ENCODE results near the gene ZDHHC14.
A peak's percentile ranks its signal among the peaks of the same experiment; 100 is the strongest.
"Not testable (repeated sequence)": the region's sequence is repeated elsewhere in the genome, so short reads cannot be mapped to it uniquely, and the experiment has no call there.

Gene ZDHHC14

GRCh38 chr6:157457787-157458186 is 76.8 kb downstream of the ZDHHC14 start:
- H3K4me1 Mint-ChIP-seq, result peaks cover 28% of the 10 kb centered on the region
- no peaks in the 10 kb centered on the region for H3K9me3 Mint-ChIP-seq
- no peak overlapping the region for H3K27ac Mint-ChIP-seq
- no peaks in the 10 kb centered on the region for H3K36me3 Mint-ChIP-seq
- ATAC-seq (no peak), DNase-seq (ENCODE audit: low spot score in 2 of 2) (no peak)
- no peak overlapping the region for H3K4me3 Mint-ChIP-seq

- Mint-ChIP-seq H3K27ac (peak overlapping the region; percentile 90), H3K36me3 (no peaks in the 10 kb centered on the region), H3K4me1 (peaks cover 29% of the 10 kb centered on the region), H3K9me3 (no peaks in the 10 kb centered on the region), H3K4me3 (peak overlapping the region; percentile 50)
- DNase-seq (ENCODE audit: low spot score in 2 of 2), result peak in 1 of 2 donors; percentile 49
- peak; percentile 16 for ATAC-seq
Measured at GRCh38 chr6:157459327-157459726, 78.3 kb downstream of the ZDHHC14 start.

- Mint-ChIP-seq H3K36me3 (no peaks in the 10 kb centered on the region), H3K27ac (peak overlapping the region; percentile 81), H3K4me1 (peaks cover 40% of the 10 kb centered on the region), H3K9me3 (no peaks in the 10 kb centered on the region), H3K4me3 (peak overlapping the region; percentile 39)
- ATAC-seq, result peak; percentile 51
- peak in 1 of 2 donors; percentile 37 for DNase-seq (ENCODE audit: low spot score in 2 of 2)
Measured at GRCh38 chr6:157460182-157460999, 79.4 kb downstream of the ZDHHC14 start.

- H3K4me3 Mint-ChIP-seq, result peak overlapping the region; percentile 39
- DNase-seq (ENCODE audit: low spot score in 2 of 2) (peak; percentile 41 to 80), ATAC-seq (peak; percentile 93)
- H3K9me3 Mint-ChIP-seq, result no peaks in the 10 kb centered on the region
- H3K4me1 Mint-ChIP-seq, result peaks cover 39% of the 10 kb centered on the region
- peak overlapping the region; percentile 81 for H3K27ac Mint-ChIP-seq
- H3K36me3 Mint-ChIP-seq, result no peaks in the 10 kb centered on the region
Measured at GRCh38 chr6:157461000-157461915, 80.3 kb downstream of the ZDHHC14 start.

- no peaks in the 10 kb centered on the region for H3K9me3 Mint-ChIP-seq
- ATAC-seq (no peak), DNase-seq (ENCODE audit: low spot score in 2 of 2) (peak in 1 of 2 donors; percentile 41)
- no peak overlapping the region for H3K4me3 Mint-ChIP-seq
- no peaks in the 10 kb centered on the region for H3K36me3 Mint-ChIP-seq
- peaks cover 34% of the 10 kb centered on the region for H3K4me1 Mint-ChIP-seq
- H3K27ac Mint-ChIP-seq, result no peak overlapping the region
Measured at GRCh38 chr6:157462956-157463742, 82.2 kb downstream of the ZDHHC14 start.

- H3K27ac Mint-ChIP-seq; H3K36me3 Mint-ChIP-seq; DNase-seq (ENCODE audit: low spot score in 2 of 2); ATAC-seq; H3K9me3 Mint-ChIP-seq; H3K4me3 Mint-ChIP-seq: not testable (repeated sequence)
- H3K4me1 Mint-ChIP-seq, result peaks cover 34% of the 10 kb centered on the region
Measured at GRCh38 chr6:157463743-157464135, 82.7 kb downstream of the ZDHHC14 start.

- H3K9me3 Mint-ChIP-seq, result no peaks in the 10 kb centered on the region
- no peaks in the 10 kb centered on the region for H3K36me3 Mint-ChIP-seq
- peaks cover 36% of the 10 kb centered on the region for H3K4me1 Mint-ChIP-seq
- H3K27ac Mint-ChIP-seq, result peak overlapping the region; percentile 89
- peak in 1 of 2 donors; percentile 58 for DNase-seq (ENCODE audit: low spot score in 2 of 2)
- peak; percentile 82 for ATAC-seq
- H3K4me3 Mint-ChIP-seq, result peak overlapping the region; percentile 36
Measured at GRCh38 chr6:157464653-157465535, 83.9 kb downstream of the ZDHHC14 start.

GRCh38 chr6:157466342-157466648 is 85.3 kb downstream of the ZDHHC14 start:
- Mint-ChIP-seq H3K4me3 (no peak overlapping the region), H3K36me3 (no peaks in the 10 kb centered on the region), H3K4me1 (peaks cover 27% of the 10 kb centered on the region), H3K9me3 (no peaks in the 10 kb centered on the region), H3K27ac (no peak overlapping the region)
- DNase-seq (ENCODE audit: low spot score in 2 of 2), result no peak
- no peak for ATAC-seq

GRCh38 chr6:157467339-157467738 is 86.3 kb downstream of the ZDHHC14 start:
- DNase-seq (ENCODE audit: low spot score in 2 of 2); H3K9me3 Mint-ChIP-seq; H3K4me3 Mint-ChIP-seq; ATAC-seq; H3K36me3 Mint-ChIP-seq; H3K27ac Mint-ChIP-seq: not testable (repeated sequence)
- peaks cover 27% of the 10 kb centered on the region for H3K4me1 Mint-ChIP-seq

- no peak overlapping the region for H3K4me3 Mint-ChIP-seq
- ATAC-seq (no peak), DNase-seq (ENCODE audit: low spot score in 2 of 2) (no peak)
- H3K4me1 Mint-ChIP-seq, result peaks cover 27% of the 10 kb centered on the region
- no peaks in the 10 kb centered on the region for H3K9me3 Mint-ChIP-seq
- H3K36me3 Mint-ChIP-seq, result no peaks in the 10 kb centered on the region
- no peak overlapping the region for H3K27ac Mint-ChIP-seq
Measured at GRCh38 chr6:157468054-157468453, 87.1 kb downstream of the ZDHHC14 start.

GRCh38 chr6:157468574-157468973 is 87.6 kb downstream of the ZDHHC14 start:
- no peaks in the 10 kb centered on the region for H3K9me3 Mint-ChIP-seq
- H3K4me3 Mint-ChIP-seq, result no peak overlapping the region
- DNase-seq (ENCODE audit: low spot score in 2 of 2) (no peak), ATAC-seq (no peak)
- H3K27ac Mint-ChIP-seq, result peak overlapping the region; percentile 33
- peaks cover 27% of the 10 kb centered on the region for H3K4me1 Mint-ChIP-seq
- no peaks in the 10 kb centered on the region for H3K36me3 Mint-ChIP-seq

GRCh38 chr6:157469378-157469777 is 88.4 kb downstream of the ZDHHC14 start:
- Mint-ChIP-seq H3K9me3 (no peaks in the 10 kb centered on the region), H3K4me1 (peaks cover 29% of the 10 kb centered on the region), H3K27ac (peak overlapping the region; percentile 33), H3K4me3 (no peak overlapping the region), H3K36me3 (no peaks in the 10 kb centered on the region)
- ATAC-seq (no peak), DNase-seq (ENCODE audit: low spot score in 2 of 2) (no peak)

- ATAC-seq (no peak), DNase-seq (ENCODE audit: low spot score in 2 of 2) (no peak)
- Mint-ChIP-seq H3K4me1 (peaks cover 27% of the 10 kb centered on the region), H3K9me3 (no peaks in the 10 kb centered on the region), H3K27ac (peak overlapping the region; percentile 30), H3K36me3 (no peaks in the 10 kb centered on the region), H3K4me3 (no peak overlapping the region)
Measured at GRCh38 chr6:157471077-157471686, 90.2 kb downstream of the ZDHHC14 start.
